Brain microvascular endothelial cell (primary cell): Measurements from ENCODE around the gene TAF4B.

Source experiments
- DNase-seq: peaks from one replicate; pipeline ENCODE4 v3.0.0-alpha.2; 2020
- H3K27ac ChIP-seq: fragments of 250-450 bp; sonication (Bioruptor Pico); 2 replicates; pipeline ENCODE4 v1.5.1; 2020; ENCODE audit warnings: mild to moderate bottlenecking, moderate library complexity
- H3K27me3 ChIP-seq: fragments of 250-450 bp; sonication (Bioruptor Pico); replicated peaks from 2 replicates; pipeline ENCODE4 v1.5.1; 2020; ENCODE audit warnings: mild to moderate bottlenecking
- H3K36me3 ChIP-seq: fragments of 250-450 bp; sonication (Bioruptor Pico); replicated peaks from 2 replicates; pipeline ENCODE4 v1.5.1; 2020; ENCODE audit warnings: mild to moderate bottlenecking
- H3K4me3 ChIP-seq: 2 replicates; pipeline ENCODE4 v1.5.1; 2011; ENCODE audit warnings: low read depth, mild to moderate bottlenecking, control low read depth, low read length, moderate library complexity
- in situ Hi-C: cut with HindIII; loops from 2 replicates; pipeline ENCODE4 v1.10.0; 2017; ENCODE audit warnings: low sequenced_read_pairs, low pct_ligation_motif_present
- TF ChIP-seq, protein P1 (sequence below): IDR thresholded peaks from 2 replicates; pipeline ENCODE4 v1.5.1; 2011; ENCODE audit warnings: low read depth, mild to moderate bottlenecking, moderate library complexity, low read length, control low read depth, inconsistent platforms; ENCODE audit errors: missing control alignments

Gene TAF4B

DNA sequence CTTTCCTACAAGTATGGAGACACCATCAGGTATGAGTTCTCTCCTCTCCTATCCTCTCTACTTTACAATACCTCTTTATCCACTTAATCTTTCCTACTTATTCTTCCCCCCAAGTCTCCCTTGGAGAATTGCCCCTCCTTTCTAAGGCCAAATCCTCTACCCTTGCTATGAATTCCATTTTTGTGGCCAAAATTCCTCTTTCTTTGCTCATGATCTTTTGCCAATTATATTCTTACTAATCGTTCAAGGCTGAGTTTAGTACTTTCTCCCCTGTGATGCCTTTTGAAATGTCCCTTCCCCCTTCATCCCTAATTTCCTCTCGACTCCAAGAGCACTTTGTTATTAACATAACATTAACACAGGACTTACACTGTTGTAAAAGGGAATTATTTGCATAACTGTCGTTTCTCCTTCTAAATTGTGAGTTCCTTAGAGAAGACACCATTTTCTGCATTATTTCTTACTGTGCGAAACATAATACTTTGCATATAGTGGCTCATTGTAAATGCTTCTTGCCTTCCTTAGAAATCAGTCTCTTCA lies 188.7 kb downstream of the TAF4B start:
- DNase-seq = no peak
- Histone ChIP-seq H3K36me3 (no peaks in the 10 kb centered on the region), H3K27me3 (no peaks in the 10 kb centered on the region), H3K4me3 (no peak overlapping the region), H3K27ac (no peak overlapping the region)
- TF ChIP-seq, protein P1, sequence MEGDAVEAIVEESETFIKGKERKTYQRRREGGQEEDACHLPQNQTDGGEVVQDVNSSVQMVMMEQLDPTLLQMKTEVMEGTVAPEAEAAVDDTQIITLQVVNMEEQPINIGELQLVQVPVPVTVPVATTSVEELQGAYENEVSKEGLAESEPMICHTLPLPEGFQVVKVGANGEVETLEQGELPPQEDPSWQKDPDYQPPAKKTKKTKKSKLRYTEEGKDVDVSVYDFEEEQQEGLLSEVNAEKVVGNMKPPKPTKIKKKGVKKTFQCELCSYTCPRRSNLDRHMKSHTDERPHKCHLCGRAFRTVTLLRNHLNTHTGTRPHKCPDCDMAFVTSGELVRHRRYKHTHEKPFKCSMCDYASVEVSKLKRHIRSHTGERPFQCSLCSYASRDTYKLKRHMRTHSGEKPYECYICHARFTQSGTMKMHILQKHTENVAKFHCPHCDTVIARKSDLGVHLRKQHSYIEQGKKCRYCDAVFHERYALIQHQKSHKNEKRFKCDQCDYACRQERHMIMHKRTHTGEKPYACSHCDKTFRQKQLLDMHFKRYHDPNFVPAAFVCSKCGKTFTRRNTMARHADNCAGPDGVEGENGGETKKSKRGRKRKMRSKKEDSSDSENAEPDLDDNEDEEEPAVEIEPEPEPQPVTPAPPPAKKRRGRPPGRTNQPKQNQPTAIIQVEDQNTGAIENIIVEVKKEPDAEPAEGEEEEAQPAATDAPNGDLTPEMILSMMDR = no peak
- in situ Hi-C loops = no loop called here

DNA sequence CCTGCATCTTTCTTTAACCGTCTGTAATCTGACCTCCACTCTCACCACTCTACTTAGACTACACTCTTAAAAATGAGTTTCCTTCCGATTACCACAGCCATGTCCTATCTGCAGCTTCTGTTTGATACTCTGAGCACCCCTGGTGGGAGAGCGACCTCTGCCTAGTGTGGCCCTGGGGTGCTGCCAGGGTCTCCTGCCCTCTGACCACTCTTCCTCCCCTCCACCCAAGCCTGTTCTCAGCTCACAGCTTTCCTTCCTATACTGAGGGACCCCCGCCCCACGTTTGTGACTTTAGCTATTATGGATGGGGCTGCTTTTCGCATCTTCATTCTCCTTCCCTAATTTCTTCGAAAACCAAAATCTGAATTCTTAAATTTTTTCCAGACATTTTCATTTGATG lies 189.4 kb downstream of the TAF4B start:
- Histone ChIP-seq H3K27ac (no peak overlapping the region), H3K36me3 (no peaks in the 10 kb centered on the region), H3K27me3 (no peaks in the 10 kb centered on the region), H3K4me3 (no peak overlapping the region)
- no peak for DNase-seq
- TF ChIP-seq, protein P1 = no peak
- in situ Hi-C loops = no loop called here

- in situ Hi-C loops = no loop called here
- H3K27ac ChIP-seq = no peak overlapping the region
- no peak overlapping the region for H3K4me3 ChIP-seq
- no peaks in the 10 kb centered on the region for H3K36me3 ChIP-seq
- H3K27me3 ChIP-seq = no peaks in the 10 kb centered on the region
- TF ChIP-seq, protein P1 = no peak
- no peak for DNase-seq
These were observed 190.5 kb downstream of the TAF4B start for GRCh38 chr18:26416652-26417150.

- DNase-seq = no peak
- Histone ChIP-seq H3K27ac (no peak overlapping the region), H3K27me3 (no peaks in the 10 kb centered on the region), H3K4me3 (no peak overlapping the region), H3K36me3 (no peaks in the 10 kb centered on the region)
- in situ Hi-C loops = no loop called here
- TF ChIP-seq, protein P1 = no peak
These were observed 190.9 kb downstream of the TAF4B start for GRCh38 chr18:26417190-26417589.

DNA sequence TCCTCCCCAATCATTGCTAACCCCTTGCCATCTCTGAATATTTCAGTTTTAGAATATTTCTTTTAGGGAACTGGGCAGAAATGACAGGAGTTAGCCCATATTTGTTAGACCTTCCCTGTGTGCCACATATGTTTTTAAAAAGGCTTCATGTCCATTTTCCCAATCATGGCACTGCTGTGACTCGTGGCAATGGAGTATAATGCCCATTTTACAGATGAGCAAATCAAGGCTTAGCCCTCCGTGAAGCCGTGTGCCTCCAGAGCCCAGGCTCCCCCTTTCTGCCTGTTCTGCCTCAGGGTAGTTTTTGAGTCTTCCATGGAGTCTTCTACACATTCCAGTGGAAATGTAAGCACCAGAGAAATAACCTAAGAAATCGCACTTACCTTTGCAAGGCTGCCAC lies 192.0 kb downstream of the TAF4B start:
- in situ Hi-C loops = no loop called here
- TF ChIP-seq, protein P1 = no peak
- Histone ChIP-seq H3K36me3 (no peaks in the 10 kb centered on the region), H3K27me3 (no peaks in the 10 kb centered on the region), H3K4me3 (no peak overlapping the region), H3K27ac (no peak overlapping the region)
- no peak for DNase-seq

DNA sequence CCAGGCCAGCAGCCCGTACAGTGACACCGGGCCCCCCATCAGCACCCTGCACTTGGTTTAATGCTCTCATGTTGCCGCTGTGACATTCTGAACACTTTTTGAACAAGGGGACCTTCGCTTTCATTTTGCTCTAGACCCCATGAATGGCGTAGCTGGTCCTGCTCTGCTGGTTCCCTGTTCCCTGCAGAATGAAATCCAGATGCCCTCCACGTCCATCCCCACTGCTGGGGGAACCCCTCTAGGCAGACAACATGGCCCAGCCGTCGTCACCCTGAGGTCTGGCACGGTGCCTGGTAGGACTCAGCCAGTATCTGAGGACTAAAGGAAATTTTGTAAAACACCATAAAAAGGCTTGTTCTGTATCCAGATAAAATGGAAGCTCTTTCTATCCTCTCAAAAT lies 193.5 kb downstream of the TAF4B start:
- H3K27me3 ChIP-seq = no peaks in the 10 kb centered on the region
- DNase-seq = peak; percentile 22
- no peak overlapping the region for H3K4me3 ChIP-seq
- TF ChIP-seq, protein P1 = no peak
- in situ Hi-C loops = no loop called here
- H3K27ac ChIP-seq = no peak overlapping the region
- H3K36me3 ChIP-seq = no peaks in the 10 kb centered on the region
